ENCODE results near the gene PIF1. TPM values are rescaled to one million over a fixed set of nuclear protein-coding genes. Genes with fewer than 3 reads are reported as not detected.

The PIF1 gene
- polyA plus RNA-seq, 1 donor (not counting 4 experiments of a cell fraction or from before 2014, with no cell fraction given): 7.6 TPM

- DNase-seq (ENCODE audit: low read depth, low spot score): no peak
- dilution Hi-C loops (cut with MboI; ENCODE audit: extremely low pct_ligation_motif_present, low sequenced_read_pairs): no loop called here
- FAIRE-seq: no peak
These were observed 50.6 kb downstream of the PIF1 start for GRCh38 chr15:64774629-64775493.

GRCh38 chr15:64774037-64774628 is 51.3 kb downstream of the PIF1 start:
- FAIRE-seq (no peak), DNase-seq (ENCODE audit: low read depth, low spot score) (no peak)
- H4K20me1 ChIP-seq (ENCODE audit: control insufficient read depth, extremely low read depth, insufficient read depth, low read length): no peaks in the 10 kb centered on the region
- no peak overlapping the region for H2AFZ ChIP-seq (ENCODE audit: control insufficient read depth, low read length)
- H3K36me3 ChIP-seq (ENCODE audit: control insufficient read depth in 2 of 2, extremely low read depth in 1 of 2, insufficient read depth in 2 of 2, low read length in 2 of 2): no peaks in the 10 kb centered on the region
- H3K9me3 ChIP-seq (ENCODE audit: control insufficient read depth, low read depth, low read length): no peaks in the 10 kb centered on the region
- H3K27me3 ChIP-seq (ENCODE audit: control insufficient read depth, extremely low read depth, insufficient read depth, low read length): peaks cover 56% of the 10 kb centered on the region
- no peak overlapping the region for H3K4me3 ChIP-seq (ENCODE audit: control insufficient read depth in 2 of 3, extremely low read depth in 1 of 3, insufficient read depth in 2 of 3, low read depth in 1 of 3, low read length in 3 of 3)
- no peak overlapping the region for H3K27ac ChIP-seq (ENCODE audit: control insufficient read depth, insufficient read depth, low read length)
- no peaks in the 10 kb centered on the region for H3K9me1 ChIP-seq (ENCODE audit: control insufficient read depth, extremely low read depth, insufficient read depth, low read length)
- dilution Hi-C loops (cut with MboI; ENCODE audit: extremely low pct_ligation_motif_present, low sequenced_read_pairs): no loop called here
- no peak for TF ChIP-seq EZH2 (IDR thresholded peaks at IDR 0.05; ENCODE audit: low read length)
- no peak for TF ChIP-seq CTCF (optimal IDR thresholded peaks at IDR 0.05 in 1 of 3, IDR thresholded peaks at IDR 0.05 in 1 of 3, conservative IDR thresholded peaks at IDR 0.05 in 1 of 3; ENCODE audit: extremely low read depth in 1 of 3, insufficient read depth in 2 of 3, low read length in 3 of 3)
- no peak overlapping the region for H3K4me2 ChIP-seq (ENCODE audit: control insufficient read depth, extremely low read depth, insufficient read depth, low read depth, low read length)
- no peaks in the 10 kb centered on the region for H3K79me2 ChIP-seq (ENCODE audit: control insufficient read depth, insufficient read depth, low read length)
- H3K4me1 ChIP-seq (ENCODE audit: control insufficient read depth, extremely low read depth, insufficient read depth, low read length): no peaks in the 10 kb centered on the region
- no peak overlapping the region for H3K9ac ChIP-seq (ENCODE audit: control insufficient read depth, extremely low read depth, insufficient read depth, low read length)

More at GRCh38 chr15:64774629-64775493, 50.6 kb downstream of the PIF1 start:
- Histone ChIP-seq H3K9ac (ENCODE audit: control insufficient read depth, extremely low read depth, insufficient read depth, low read length) (no peak overlapping the region), H3K27ac (ENCODE audit: control insufficient read depth, insufficient read depth, low read length) (no peak overlapping the region), H2AFZ (ENCODE audit: control insufficient read depth, low read length) (no peak overlapping the region), H3K9me3 (ENCODE audit: control insufficient read depth, low read depth, low read length) (no peaks in the 10 kb centered on the region), H3K4me2 (ENCODE audit: control insufficient read depth, extremely low read depth, insufficient read depth, low read depth, low read length) (peak overlapping the region; percentile 45), H4K20me1 (ENCODE audit: control insufficient read depth, extremely low read depth, insufficient read depth, low read length) (no peaks in the 10 kb centered on the region), H3K36me3 (ENCODE audit: control insufficient read depth in 2 of 2, extremely low read depth in 1 of 2, insufficient read depth in 2 of 2, low read length in 2 of 2) (no peaks in the 10 kb centered on the region), H3K4me1 (ENCODE audit: control insufficient read depth, extremely low read depth, insufficient read depth, low read length) (no peaks in the 10 kb centered on the region), H3K27me3 (ENCODE audit: control insufficient read depth, extremely low read depth, insufficient read depth, low read length) (peaks cover 59% of the 10 kb centered on the region), H3K79me2 (ENCODE audit: control insufficient read depth, insufficient read depth, low read length) (no peaks in the 10 kb centered on the region), H3K4me3 (ENCODE audit: control insufficient read depth in 2 of 3, extremely low read depth in 1 of 3, insufficient read depth in 2 of 3, low read depth in 1 of 3, low read length in 3 of 3) (peak overlapping the region in 2 of 3 experiments; percentile 20 to 35), H3K9me1 (ENCODE audit: control insufficient read depth, extremely low read depth, insufficient read depth, low read length) (no peaks in the 10 kb centered on the region)
- TF ChIP-seq EZH2 (IDR thresholded peaks at IDR 0.05; ENCODE audit: low read length) (peak; percentile 63), CTCF (optimal IDR thresholded peaks at IDR 0.05 in 1 of 3, IDR thresholded peaks at IDR 0.05 in 1 of 3, conservative IDR thresholded peaks at IDR 0.05 in 1 of 3; ENCODE audit: extremely low read depth in 1 of 3, insufficient read depth in 2 of 3, low read length in 3 of 3) (no peak)
